Activated effector memory CD4-positive, alpha-beta T cell treated with Interleukin-2 at 50 U/mL for 16 hours (primary cell): ENCODE data around the gene TMEM63B.
A peak's percentile ranks its signal among the peaks of the same experiment; 100 is the strongest.
"Not testable (repeated sequence)": the region's sequence is repeated elsewhere in the genome, so short reads cannot be mapped to it uniquely, and the experiment has no call there.

ENCODE experiments used
- DNase-seq: peaks from one replicate; pipeline ENCODE4 v3.0.0-alpha.2; 2020

Gene TMEM63B

GRCh38 chr6:44119704-44120262, 7.6 kb upstream of the TMEM63B start:
- DNase-seq, result no peak

- no peak for DNase-seq
Measured at GRCh38 chr6:44120692-44121443, 6.5 kb upstream of the TMEM63B start.

GRCh38 chr6:44122801-44123200, 4.6 kb upstream of the TMEM63B start:
- DNase-seq, result no peak

- DNase-seq, result no peak
Measured at GRCh38 chr6:44123544-44123943, 3.8 kb upstream of the TMEM63B start.

GRCh38 chr6:44126320-44127149, 819 bp upstream of the TMEM63B start:
- DNase-seq, result peak; percentile 24

GRCh38 chr6:44128020-44128917, 915 bp downstream of the TMEM63B start:
- DNase-seq, result no peak

- DNase-seq, result no peak
Measured at GRCh38 chr6:44129841-44130322, 2.5 kb downstream of the TMEM63B start.

GRCh38 chr6:44131892-44132291, 4.5 kb downstream of the TMEM63B start:
- no peak for DNase-seq

- no peak for DNase-seq
Measured at GRCh38 chr6:44132476-44132875, 5.1 kb downstream of the TMEM63B start.

- DNase-seq, result no peak
Measured at GRCh38 chr6:44133003-44133931, 5.9 kb downstream of the TMEM63B start.

GRCh38 chr6:44133981-44134711, 6.8 kb downstream of the TMEM63B start:
- no peak for DNase-seq

GRCh38 chr6:44135173-44135758, 7.9 kb downstream of the TMEM63B start:
- DNase-seq, result no peak

GRCh38 chr6:44135875-44136274, 8.5 kb downstream of the TMEM63B start:
- DNase-seq, result no peak

- no peak for DNase-seq
Measured at GRCh38 chr6:44138717-44139350, 11.5 kb downstream of the TMEM63B start.

GRCh38 chr6:44139351-44139743, 12.0 kb downstream of the TMEM63B start:
- DNase-seq, result no peak

GRCh38 chr6:44142835-44143234, 15.5 kb downstream of the TMEM63B start:
- DNase-seq, result no peak

GRCh38 chr6:44143731-44144130, 16.4 kb downstream of the TMEM63B start:
- DNase-seq, result no peak

GRCh38 chr6:44144536-44144935, 17.2 kb downstream of the TMEM63B start:
- not testable (repeated sequence) for DNase-seq

GRCh38 chr6:44145839-44146238, 18.5 kb downstream of the TMEM63B start:
- no peak for DNase-seq

- no peak for DNase-seq
Measured at GRCh38 chr6:44146685-44147084, 19.3 kb downstream of the TMEM63B start.
